Progenitor cell of endocrine pancreas (in vitro differentiated cells): ENCODE data around the gene MAPKAPK5. TPM values are rescaled to one million over a fixed set of nuclear protein-coding genes. Genes with fewer than 3 reads are reported as not detected.

Experiments
- DNase-seq: peaks from one replicate; pipeline ENCODE4 v3.0.0; 2021; ENCODE audit warnings: low spot score; ENCODE audit not compliant: unreplicated experiment
- H3K27ac Mint-ChIP-seq: 2 replicates; pipeline ENCODE4 v1.8.0; 2021; ENCODE audit warnings: mild to moderate bottlenecking, moderate library complexity, mixed read lengths
- H3K27me3 Mint-ChIP-seq: 2 replicates; pipeline ENCODE4 v1.8.0; 2021; ENCODE audit warnings: mixed read lengths
- H3K36me3 Mint-ChIP-seq: 2 replicates; pipeline ENCODE4 v1.8.0; 2022; ENCODE audit warnings: mixed read lengths; ENCODE audit not compliant: insufficient read depth
- H3K4me1 Mint-ChIP-seq: 2 replicates; pipeline ENCODE4 v1.8.0; 2021; ENCODE audit warnings: low read depth, mixed read lengths
- H3K4me3 Mint-ChIP-seq: 2 replicates; pipeline ENCODE4 v1.8.0; 2021; ENCODE audit warnings: low read depth, mild to moderate bottlenecking, moderate library complexity, mixed read lengths
- H3K9me3 Mint-ChIP-seq: 2 replicates; pipeline ENCODE4 v1.8.0; 2021; ENCODE audit warnings: low read depth, mixed read lengths
- CTCF ChIP-seq: fragments of 200-600 bp; sonication (generic); IDR thresholded peaks from one replicate; pipeline ENCODE4 v1.5.0; 2021; ENCODE audit warnings: antibody characterized with exemption, mild to moderate bottlenecking; ENCODE audit not compliant: unreplicated experiment
- total RNA-seq: library from RNA; stranded (reverse); gene quantifications from 2 replicates; pipeline ENCODE4 v1.2.1, GENCODE V29; 2021

Gene MAPKAPK5
- total RNA-seq, 1 donor from 2014 or later, result 71.5 TPM

- DNase-seq, result no peak
- no peaks in the 10 kb centered on the region for H3K4me1 Mint-ChIP-seq
- peaks cover 23% of the 10 kb centered on the region for H3K36me3 Mint-ChIP-seq
- H3K4me3 Mint-ChIP-seq, result no peak overlapping the region
- no peaks in the 10 kb centered on the region for H3K27me3 Mint-ChIP-seq
- H3K9me3 Mint-ChIP-seq, result peaks cover 5% of the 10 kb centered on the region
- TF ChIP-seq CTCF, result no peak
- H3K27ac Mint-ChIP-seq, result no peak overlapping the region
Measured at GRCh38 chr12:111901182-111901581, 59.2 kb downstream of the MAPKAPK5 start.

- Mint-ChIP-seq H3K27me3 (no peaks in the 10 kb centered on the region), H3K4me3 (no peak overlapping the region), H3K27ac (no peak overlapping the region), H3K9me3 (peaks cover 24% of the 10 kb centered on the region), H3K36me3 (peaks cover 20% of the 10 kb centered on the region), H3K4me1 (no peaks in the 10 kb centered on the region)
- TF ChIP-seq CTCF, result no peak
- no peak for DNase-seq
Measured at GRCh38 chr12:111904446-111904975, 62.5 kb downstream of the MAPKAPK5 start.

- no peak overlapping the region for H3K4me3 Mint-ChIP-seq
- no peaks in the 10 kb centered on the region for H3K27me3 Mint-ChIP-seq
- peaks cover 31% of the 10 kb centered on the region for H3K9me3 Mint-ChIP-seq
- H3K27ac Mint-ChIP-seq, result no peak overlapping the region
- peaks cover 20% of the 10 kb centered on the region for H3K36me3 Mint-ChIP-seq
- DNase-seq, result no peak
- TF ChIP-seq CTCF, result no peak
- no peaks in the 10 kb centered on the region for H3K4me1 Mint-ChIP-seq
Measured at GRCh38 chr12:111905502-111905901, 63.5 kb downstream of the MAPKAPK5 start.

- no peak for TF ChIP-seq CTCF
- H3K4me1 Mint-ChIP-seq, result no peaks in the 10 kb centered on the region
- no peak for DNase-seq
- no peak overlapping the region for H3K4me3 Mint-ChIP-seq
- peaks cover 32% of the 10 kb centered on the region for H3K9me3 Mint-ChIP-seq
- no peak overlapping the region for H3K27ac Mint-ChIP-seq
- no peaks in the 10 kb centered on the region for H3K27me3 Mint-ChIP-seq
- H3K36me3 Mint-ChIP-seq, result peaks cover 21% of the 10 kb centered on the region
Measured at GRCh38 chr12:111907740-111908139, 65.7 kb downstream of the MAPKAPK5 start.

GRCh38 chr12:111925171-111925570 is 83.1 kb downstream of the MAPKAPK5 start:
- no peaks in the 10 kb centered on the region for H3K27me3 Mint-ChIP-seq
- H3K4me1 Mint-ChIP-seq, result no peaks in the 10 kb centered on the region
- no peak overlapping the region for H3K27ac Mint-ChIP-seq
- no peaks in the 10 kb centered on the region for H3K9me3 Mint-ChIP-seq
- no peaks in the 10 kb centered on the region for H3K36me3 Mint-ChIP-seq
- H3K4me3 Mint-ChIP-seq, result no peak overlapping the region
- no peak for TF ChIP-seq CTCF
- DNase-seq, result no peak
